Smooth muscle cell (in vitro differentiated cells): Measurements from ENCODE around the gene STPG1. TPM values are rescaled to one million over a fixed set of nuclear protein-coding genes. Genes with fewer than 3 reads are reported as not detected.

Source experiments
- DNase-seq: peaks from one replicate; lab custom pipeline; 2025; ENCODE audit not compliant: unreplicated experiment; lab: John Stamatoyannopoulos, UW
- H2AFZ ChIP-seq: fragments of 200-600 bp; sonication (generic); 2 replicates; pipeline ENCODE4 v1.6.0; 2016; ENCODE audit warnings: antibody characterized with exemption, low read depth, mild to moderate bottlenecking
- H3F3A ChIP-seq: fragments of 200-600 bp; sonication (generic); 2 replicates; pipeline ENCODE4 v1.6.0; 2017; ENCODE audit warnings: antibody characterized with exemption, low read depth
- H3K27ac ChIP-seq: fragments of 200-600 bp; sonication (generic); 2 replicates; pipeline ENCODE4 v1.5.1; 2016; ENCODE audit warnings: low read depth, mild to moderate bottlenecking
- H3K27me3 ChIP-seq: fragments of 200-600 bp; sonication (generic); 2 replicates; pipeline ENCODE4 v1.6.1; 2016; ENCODE audit warnings: low read depth, mild to moderate bottlenecking
- H3K36me3 ChIP-seq: fragments of 200-600 bp; sonication (generic); 2 replicates; pipeline ENCODE4 v1.5.1; 2016; ENCODE audit warnings: low read depth
- H3K4me1 ChIP-seq: fragments of 200-600 bp; sonication (generic); 2 replicates; pipeline ENCODE4 v1.5.1; 2016; ENCODE audit warnings: low read depth
- H3K4me2 ChIP-seq: fragments of 200-600 bp; sonication (generic); 2 replicates; pipeline ENCODE4 v1.6.0; 2016; ENCODE audit warnings: mild to moderate bottlenecking
- H3K4me3 ChIP-seq: fragments of 200-600 bp; sonication (generic); 2 replicates; pipeline ENCODE4 v1.5.1; 2016; ENCODE audit warnings: mild to moderate bottlenecking
- H3K79me2 ChIP-seq: fragments of 200-600 bp; sonication (generic); 2 replicates; pipeline ENCODE4 v1.6.0; 2016; ENCODE audit warnings: low read depth, mild to moderate bottlenecking
- H3K9ac ChIP-seq: fragments of 200-600 bp; sonication (generic); 2 replicates; pipeline ENCODE4 v1.6.0; 2016; ENCODE audit warnings: low read depth
- H3K9me3 ChIP-seq: fragments of 200-600 bp; sonication (generic); replicated peaks from 2 replicates; pipeline ENCODE4 v1.5.1; 2016; ENCODE audit warnings: low read depth
- H4K20me1 ChIP-seq: fragments of 200-600 bp; sonication (generic); 2 replicates; pipeline ENCODE4 v1.6.0; 2016; ENCODE audit warnings: low read depth
- WGBS: methylation state at CpG from one replicate; pipeline ENCODE4 v1.1.7; 2016; ENCODE audit warnings: low lambda C conversion rate; 5-methylcytosine and 5-hydroxymethylcytosine counted together
- polyA plus RNA-seq: library from polyadenylated mRNA; unstranded; fragments of >200 nt; fragmentation: Nextera tagmentation; extraction: Ambion mirVana; gene quantifications from 2 replicates; pipeline ENCODE4 v1.2.1, GENCODE V29; 2016
- total RNA-seq: library from RNA; depleted of rRNA; stranded (reverse); fragments of >200 nt; gene quantifications from 2 replicates; pipeline ENCODE4 v1.2.3, GENCODE V29; 2014
- TF ChIP-seq, protein P1 (sequence below): fragments of 200-600 bp; sonication (generic); IDR thresholded peaks from 2 replicates; pipeline ENCODE4 v1.5.1; 2017; ENCODE audit warnings: borderline replicate concordance, mild to moderate bottlenecking, antibody characterized with exemption; ENCODE audit not compliant: insufficient read depth, poor library complexity, severe bottlenecking

The STPG1 gene
- total and polyA plus RNA-seq, 2 experiments from 2014 or later: 4.9 to 6.8 TPM

DNA sequence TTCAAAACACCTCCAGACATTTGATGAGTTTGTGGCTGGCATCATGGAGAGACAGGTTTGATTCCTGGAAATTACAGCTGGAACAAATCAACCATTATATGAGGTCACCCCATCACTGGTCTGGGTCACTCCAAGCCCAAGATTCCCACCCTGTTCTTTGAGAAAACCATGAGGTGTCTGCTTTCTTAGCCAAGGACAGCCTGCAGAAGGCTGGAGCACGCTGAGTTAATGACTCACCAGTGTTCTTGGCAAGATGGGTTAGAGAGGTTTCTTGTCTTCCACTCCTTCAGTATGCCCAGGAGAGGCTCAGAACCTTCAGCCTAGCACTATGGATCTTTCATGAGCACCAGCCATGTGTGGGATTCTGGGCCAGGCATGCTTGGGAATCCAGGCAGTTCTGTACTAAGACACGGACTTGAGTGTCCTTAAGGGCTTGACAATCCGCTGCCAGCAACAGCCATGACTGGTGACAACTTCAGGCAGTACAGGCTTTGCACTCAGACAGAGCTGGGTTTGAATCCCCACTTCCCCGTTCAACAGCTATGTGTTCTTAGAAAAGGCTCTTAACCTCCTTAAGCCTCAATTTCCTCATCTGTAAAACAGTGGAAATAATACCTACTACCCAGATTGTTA is 50.5 kb downstream of the STPG1 start:
- H3K4me2 ChIP-seq: no peak overlapping the region
- H3F3A ChIP-seq: peaks cover 3% of the 10 kb centered on the region
- no peak overlapping the region for H2AFZ ChIP-seq
- H3K79me2 ChIP-seq: no peaks in the 10 kb centered on the region
- H3K4me3 ChIP-seq: no peak overlapping the region
- DNase-seq: no peak
- no peaks in the 10 kb centered on the region for H3K36me3 ChIP-seq
- H3K27ac ChIP-seq: no peak overlapping the region
- H3K9ac ChIP-seq: no peak overlapping the region
- H3K9me3 ChIP-seq: no peaks in the 10 kb centered on the region
- TF ChIP-seq, protein P1, sequence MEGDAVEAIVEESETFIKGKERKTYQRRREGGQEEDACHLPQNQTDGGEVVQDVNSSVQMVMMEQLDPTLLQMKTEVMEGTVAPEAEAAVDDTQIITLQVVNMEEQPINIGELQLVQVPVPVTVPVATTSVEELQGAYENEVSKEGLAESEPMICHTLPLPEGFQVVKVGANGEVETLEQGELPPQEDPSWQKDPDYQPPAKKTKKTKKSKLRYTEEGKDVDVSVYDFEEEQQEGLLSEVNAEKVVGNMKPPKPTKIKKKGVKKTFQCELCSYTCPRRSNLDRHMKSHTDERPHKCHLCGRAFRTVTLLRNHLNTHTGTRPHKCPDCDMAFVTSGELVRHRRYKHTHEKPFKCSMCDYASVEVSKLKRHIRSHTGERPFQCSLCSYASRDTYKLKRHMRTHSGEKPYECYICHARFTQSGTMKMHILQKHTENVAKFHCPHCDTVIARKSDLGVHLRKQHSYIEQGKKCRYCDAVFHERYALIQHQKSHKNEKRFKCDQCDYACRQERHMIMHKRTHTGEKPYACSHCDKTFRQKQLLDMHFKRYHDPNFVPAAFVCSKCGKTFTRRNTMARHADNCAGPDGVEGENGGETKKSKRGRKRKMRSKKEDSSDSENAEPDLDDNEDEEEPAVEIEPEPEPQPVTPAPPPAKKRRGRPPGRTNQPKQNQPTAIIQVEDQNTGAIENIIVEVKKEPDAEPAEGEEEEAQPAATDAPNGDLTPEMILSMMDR: no peak
- 56% methylated on average over 4 of the region's 4 CpGs for WGBS
- H4K20me1 ChIP-seq: no peaks in the 10 kb centered on the region
- no peaks in the 10 kb centered on the region for H3K27me3 ChIP-seq
- peaks cover 23% of the 10 kb centered on the region for H3K4me1 ChIP-seq

DNA sequence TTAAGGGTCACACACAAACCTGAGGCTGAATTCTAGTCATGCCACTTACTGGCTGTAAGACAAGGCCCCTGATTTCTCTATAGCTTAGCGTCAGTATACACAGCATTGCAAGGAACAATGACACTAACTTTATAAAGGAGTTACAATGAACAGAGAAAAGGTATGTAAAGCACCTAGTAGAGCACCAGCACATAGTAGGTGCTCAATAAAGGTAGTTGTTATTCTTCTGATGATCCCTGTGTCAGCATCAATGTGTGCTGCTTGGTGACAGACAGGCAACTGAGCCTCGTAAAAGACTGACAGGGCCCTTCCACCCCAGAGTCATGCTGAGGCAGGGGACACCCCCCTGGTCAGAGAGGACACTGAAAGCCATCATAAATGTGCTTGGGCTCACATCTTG is 51.2 kb downstream of the STPG1 start:
- Histone ChIP-seq H3K27ac (no peak overlapping the region), H3K27me3 (no peaks in the 10 kb centered on the region), H4K20me1 (no peaks in the 10 kb centered on the region), H3K4me3 (no peak overlapping the region), H3F3A (peaks cover 3% of the 10 kb centered on the region), H3K9ac (no peak overlapping the region), H3K4me2 (no peak overlapping the region), H3K4me1 (peaks cover 23% of the 10 kb centered on the region), H3K79me2 (no peaks in the 10 kb centered on the region), H2AFZ (no peak overlapping the region), H3K9me3 (no peaks in the 10 kb centered on the region), H3K36me3 (no peaks in the 10 kb centered on the region)
- TF ChIP-seq, protein P1: no peak
- WGBS: 91% methylated on average over 2 of the region's 2 CpGs
- DNase-seq: no peak

DNA sequence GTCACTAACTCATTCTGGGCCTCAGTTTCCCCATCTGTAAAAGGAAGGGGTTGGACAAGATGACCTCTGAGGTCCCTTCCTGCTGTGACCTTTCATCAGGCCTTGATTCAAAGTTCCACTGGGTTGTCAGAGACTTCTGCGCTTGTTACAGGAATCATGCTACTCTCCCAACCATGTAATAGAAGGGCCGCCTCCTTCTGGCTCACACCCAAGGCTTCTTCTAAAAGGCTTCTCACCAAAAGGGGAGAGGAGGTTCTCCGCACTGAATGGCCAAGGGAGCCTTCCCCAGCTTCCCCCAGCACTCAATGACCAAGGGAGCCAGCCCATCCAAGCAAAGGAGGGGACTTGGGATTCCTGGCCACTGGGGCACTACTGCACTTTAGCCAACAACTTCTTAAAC is 51.8 kb downstream of the STPG1 start:
- no peak overlapping the region for H3K27ac ChIP-seq
- peaks cover 3% of the 10 kb centered on the region for H3F3A ChIP-seq
- H3K4me2 ChIP-seq: no peak overlapping the region
- no peak overlapping the region for H3K4me3 ChIP-seq
- 98% methylated on average over 3 of the region's 3 CpGs for WGBS
- H3K9me3 ChIP-seq: no peaks in the 10 kb centered on the region
- no peak for DNase-seq
- no peak overlapping the region for H2AFZ ChIP-seq
- no peaks in the 10 kb centered on the region for H3K79me2 ChIP-seq
- H3K9ac ChIP-seq: no peak overlapping the region
- H3K27me3 ChIP-seq: no peaks in the 10 kb centered on the region
- TF ChIP-seq, protein P1: no peak
- H4K20me1 ChIP-seq: no peaks in the 10 kb centered on the region
- peaks cover 23% of the 10 kb centered on the region for H3K4me1 ChIP-seq
- no peaks in the 10 kb centered on the region for H3K36me3 ChIP-seq

DNA sequence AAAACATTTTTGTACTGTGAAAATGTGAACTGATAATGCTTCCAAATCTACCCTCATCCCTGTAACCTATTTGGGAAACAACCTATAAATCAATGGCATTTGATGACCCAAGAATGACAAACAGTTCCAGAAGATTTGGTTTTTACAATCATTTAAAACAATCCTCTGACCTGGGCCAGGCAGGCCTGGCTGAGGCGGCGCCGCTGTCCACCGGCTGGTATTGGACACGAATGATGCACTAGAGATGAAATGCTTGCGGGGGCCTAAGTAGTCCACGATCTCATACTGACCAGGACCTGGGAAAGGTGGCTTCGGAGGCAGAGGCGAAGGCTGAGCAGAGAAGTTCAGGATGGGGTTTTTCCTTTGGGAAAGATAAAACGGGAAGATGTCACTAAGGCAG is 52.9 kb downstream of the STPG1 start:
- H3K27me3 ChIP-seq: no peaks in the 10 kb centered on the region
- H4K20me1 ChIP-seq: no peaks in the 10 kb centered on the region
- TF ChIP-seq, protein P1: no peak
- no peak overlapping the region for H3K4me2 ChIP-seq
- no peak overlapping the region for H3K9ac ChIP-seq
- 98% methylated on average over 10 of the region's 10 CpGs for WGBS
- no peak overlapping the region for H2AFZ ChIP-seq
- H3F3A ChIP-seq: peaks cover 3% of the 10 kb centered on the region
- H3K9me3 ChIP-seq: no peaks in the 10 kb centered on the region
- no peaks in the 10 kb centered on the region for H3K36me3 ChIP-seq
- H3K79me2 ChIP-seq: no peaks in the 10 kb centered on the region
- no peak overlapping the region for H3K4me3 ChIP-seq
- peaks cover 23% of the 10 kb centered on the region for H3K4me1 ChIP-seq
- no peak overlapping the region for H3K27ac ChIP-seq
- no peak for DNase-seq
